Endothelial cell of hepatic sinusoid (primary cell): ENCODE data around the gene GTPBP2.

Source experiments
- in situ Hi-C: cut with HindIII; loops from 2 replicates; pipeline ENCODE4 v1.10.0; 2017; ENCODE audit warnings: low sequenced_read_pairs

GTPBP2 gene

GRCh38 chr6:43582911-43583310 lies 46.2 kb downstream of the GTPBP2 start:
- in situ Hi-C loops: no loop called here

- in situ Hi-C loops: loop anchor here (5.0 kb wide), 1 partner anchor 57 kb away; no protein-coding TSS in a partner anchor
Measured at GRCh38 chr6:43579171-43579570, 49.9 kb downstream of the GTPBP2 start.

- in situ Hi-C loops: loop anchor here (5.0 kb wide), 1 partner anchor 56 kb away; no protein-coding TSS in a partner anchor
Measured at GRCh38 chr6:43578748-43579147, 50.3 kb downstream of the GTPBP2 start.

GRCh38 chr6:43575772-43576551 lies 53.1 kb downstream of the GTPBP2 start, which contains the start of the genes POLH and XPO5:
Gene POLH, plus strand, starts transcription at chr6:43576185. Its CDS starts 6,135 bp downstream, at chr6:43582320.
Gene XPO5, minus strand, starts transcription at chr6:43576038. Its CDS starts 174 bp downstream, at chr6:43575864.
- in situ Hi-C loops: loop anchor here (5.0 kb wide), 1 partner anchor 54 kb away; no protein-coding TSS in a partner anchor

GRCh38 chr6:43575105-43575771 lies 53.8 kb downstream of the GTPBP2 start:
- in situ Hi-C loops: loop anchor here (5.0 kb wide), 1 partner anchor 53 kb away; no protein-coding TSS in a partner anchor

- in situ Hi-C loops: no loop called here
Measured at GRCh38 chr6:43572015-43572414, 57.0 kb downstream of the GTPBP2 start.

GRCh38 chr6:43570876-43571441 lies 58.1 kb downstream of the GTPBP2 start:
- in situ Hi-C loops: no loop called here
